GM12865 (cell line): ENCODE data around the gene MAP3K20.

ENCODE experiments used
- DNase-seq: peaks from one replicate; pipeline ENCODE4 v3.0.0; 2010; ENCODE audit warnings: low read depth
- H3K4me3 ChIP-seq: 2 replicates; pipeline ENCODE4 v1.5.1; 2011; ENCODE audit warnings: mild to moderate bottlenecking, low read depth, low read length, control low read depth
- TF ChIP-seq, protein P1 (sequence below): IDR thresholded peaks from 2 replicates; pipeline ENCODE4 v1.5.1; 2011; ENCODE audit warnings: low read length, control low read depth, low read depth, inconsistent platforms; ENCODE audit not compliant: insufficient read depth; ENCODE audit errors: missing control alignments

Gene MAP3K20

GRCh38 chr2:173213181-173213580, 137.5 kb downstream of the MAP3K20 start:
- no peak overlapping the region for H3K4me3 ChIP-seq
- no peak for DNase-seq
- TF ChIP-seq, protein P1, sequence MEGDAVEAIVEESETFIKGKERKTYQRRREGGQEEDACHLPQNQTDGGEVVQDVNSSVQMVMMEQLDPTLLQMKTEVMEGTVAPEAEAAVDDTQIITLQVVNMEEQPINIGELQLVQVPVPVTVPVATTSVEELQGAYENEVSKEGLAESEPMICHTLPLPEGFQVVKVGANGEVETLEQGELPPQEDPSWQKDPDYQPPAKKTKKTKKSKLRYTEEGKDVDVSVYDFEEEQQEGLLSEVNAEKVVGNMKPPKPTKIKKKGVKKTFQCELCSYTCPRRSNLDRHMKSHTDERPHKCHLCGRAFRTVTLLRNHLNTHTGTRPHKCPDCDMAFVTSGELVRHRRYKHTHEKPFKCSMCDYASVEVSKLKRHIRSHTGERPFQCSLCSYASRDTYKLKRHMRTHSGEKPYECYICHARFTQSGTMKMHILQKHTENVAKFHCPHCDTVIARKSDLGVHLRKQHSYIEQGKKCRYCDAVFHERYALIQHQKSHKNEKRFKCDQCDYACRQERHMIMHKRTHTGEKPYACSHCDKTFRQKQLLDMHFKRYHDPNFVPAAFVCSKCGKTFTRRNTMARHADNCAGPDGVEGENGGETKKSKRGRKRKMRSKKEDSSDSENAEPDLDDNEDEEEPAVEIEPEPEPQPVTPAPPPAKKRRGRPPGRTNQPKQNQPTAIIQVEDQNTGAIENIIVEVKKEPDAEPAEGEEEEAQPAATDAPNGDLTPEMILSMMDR: no peak

DNA sequence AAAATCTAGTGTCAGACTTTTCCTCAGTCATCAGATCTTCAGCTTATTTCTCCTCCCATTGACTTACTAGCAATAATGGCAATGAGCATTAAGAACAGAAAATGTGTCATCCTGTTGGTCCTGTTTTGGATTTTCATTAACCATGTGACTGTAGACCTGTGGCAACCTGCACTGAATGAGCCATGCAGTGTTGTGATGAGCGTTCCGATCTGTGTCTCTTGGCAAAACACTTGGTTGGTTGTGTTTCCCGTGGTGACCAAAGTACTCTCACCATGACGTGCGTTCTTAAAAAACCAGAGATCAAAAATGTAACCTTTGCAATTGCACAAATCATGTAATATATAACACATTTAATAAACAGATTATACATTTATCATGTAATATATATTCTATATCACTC, 138.6 kb downstream of the MAP3K20 start:
- TF ChIP-seq, protein P1: no peak
- DNase-seq: no peak
- no peak overlapping the region for H3K4me3 ChIP-seq

- DNase-seq: no peak
Observed at GRCh38 chr2:173215316-173215715, 139.7 kb downstream of the MAP3K20 start.

GRCh38 chr2:173216051-173216450, 140.4 kb downstream of the MAP3K20 start:
- H3K4me3 ChIP-seq: no peak overlapping the region
- TF ChIP-seq, protein P1: no peak
- DNase-seq: no peak

More at GRCh38 chr2:173215316-173215715, 139.7 kb downstream of the MAP3K20 start:
- TF ChIP-seq, protein P1: no peak
- H3K4me3 ChIP-seq: no peak overlapping the region

DNA sequence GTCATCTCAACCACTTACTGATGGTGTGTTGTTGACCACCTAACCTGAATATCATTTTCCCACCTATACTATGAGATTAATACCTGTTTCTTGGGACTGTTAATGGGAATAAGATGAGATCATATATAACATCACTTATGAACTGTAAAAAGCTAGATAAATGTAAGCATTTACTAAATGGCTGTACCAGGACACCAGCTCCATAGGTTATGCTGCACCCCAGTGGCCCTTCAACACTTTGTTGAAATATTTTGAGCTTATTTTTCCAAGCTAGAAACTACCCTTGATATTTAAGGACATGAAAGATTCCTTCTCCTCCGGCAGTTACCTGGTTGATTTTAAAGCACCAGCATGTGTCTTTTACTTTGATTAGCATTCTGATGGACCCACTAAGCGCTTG, 141.0 kb downstream of the MAP3K20 start:
- no peak overlapping the region for H3K4me3 ChIP-seq
- TF ChIP-seq, protein P1: no peak
- no peak for DNase-seq

DNA sequence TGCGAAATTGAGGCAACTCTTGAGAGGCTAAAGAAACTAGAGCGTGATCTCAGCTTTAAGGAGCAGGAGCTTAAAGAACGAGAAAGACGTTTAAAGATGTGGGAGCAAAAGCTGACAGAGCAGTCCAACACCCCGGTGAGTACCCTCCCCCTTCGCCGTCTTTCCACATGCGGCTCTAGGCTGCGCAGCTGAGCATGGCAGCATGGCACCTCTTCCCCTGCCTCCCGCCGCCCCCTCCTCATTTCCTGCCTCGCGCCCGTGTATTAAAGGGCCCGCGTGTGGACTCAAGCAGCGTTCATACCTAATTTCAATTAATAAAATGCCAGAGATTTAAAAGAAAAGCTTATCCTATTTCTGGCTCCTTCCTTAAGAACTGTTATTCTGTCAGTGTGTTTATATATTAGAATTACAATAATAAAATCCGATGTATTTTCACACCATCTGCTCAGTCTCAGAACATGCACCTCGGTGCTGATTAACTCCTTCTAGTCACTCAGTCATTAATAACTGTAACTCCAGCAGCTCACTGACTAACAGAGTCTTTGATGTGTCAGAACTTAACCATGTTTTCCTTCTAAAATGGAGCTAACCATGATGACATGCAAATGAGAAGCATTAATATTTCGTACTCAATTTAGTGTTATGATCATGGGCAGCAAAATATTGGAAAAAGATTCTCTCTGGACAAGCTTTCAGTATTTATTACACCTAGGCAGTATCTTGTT, 141.6 kb downstream of the MAP3K20 start:
- TF ChIP-seq, protein P1: no peak
- H3K4me3 ChIP-seq: no peak overlapping the region
- no peak for DNase-seq
